Right ventricle myocardium superior (tissue), 1 donor: ENCODE data around the gene PEX12. TPM values are rescaled to one million over a fixed set of nuclear protein-coding genes. Genes with fewer than 3 reads are reported as not detected.
"Not testable (repeated sequence)": the region's sequence is repeated elsewhere in the genome, so short reads cannot be mapped to it uniquely, and the experiment has no call there.

Source experiments
- ATAC-seq: fragments of 200-7000 bp; cut with Tn5 transposase; one replicate; pipeline ENCODE4 v1.9.1; 2020; ENCODE audit warnings: mild to moderate bottlenecking; ENCODE audit not compliant: poor library complexity
- DNase-seq: peaks from one replicate; pipeline ENCODE4 v3.0.0-alpha.2; 2020
- intact Hi-C: fragments of 100-400 bp; cut with DNase I; formaldehyde crosslinking; loops from one replicate; pipeline ENCODE4 v1.11.2; 2022
- long read RNA-seq: library from polyadenylated mRNA; unstranded; transcript quantifications from one replicate; pipeline ENCODE4 v2.0.0, GENCODE V29; 2021
- total RNA-seq: library from RNA; stranded (reverse); fragmentation: NEBNext Ultra II Directional; extraction: Animal tissue kit (Norgen Biotek cat#: 25700); gene quantifications from one replicate; pipeline ENCODE4 v1.2.1, GENCODE V29; 2021
- donor health status: DM: no; HTN: yes; CAD: no; lungs with severe emphysema.

Gene PEX12
- 7.0 TPM for total RNA-seq
- long read RNA-seq, transcript PEX12-201 (3 exons, 2,675 nt), result major isoform, 11 of 11 reads
- long read RNA-seq, partial matches to known transcripts, result 0 of 11 reads
- long read RNA-seq, other reads (novel, unspliced or antisense), result 0 of 11 reads

- intact Hi-C loops, result no loop called here
- DNase-seq (peak; percentile 92), ATAC-seq (peak; percentile 98)
Observed at GRCh38 chr17:35578197-35578928, at the start of gene PEX12. Gene PEX12, minus strand, starts transcription at chr17:35578571. Its CDS starts 550 bp downstream, at chr17:35578021.

GRCh38 chr17:35627417-35627816, 49.0 kb upstream of the PEX12 start:
- intact Hi-C loops, result no loop called here
- no peak for ATAC-seq
- no peak for DNase-seq

GRCh38 chr17:35621768-35622167, 43.4 kb upstream of the PEX12 start:
- DNase-seq (no peak), ATAC-seq (no peak)
- intact Hi-C loops, result no loop called here

- intact Hi-C loops, result no loop called here
Observed at GRCh38 chr17:35618628-35619027, 40.3 kb upstream of the PEX12 start.

GRCh38 chr17:35617505-35617904, 39.1 kb upstream of the PEX12 start:
- intact Hi-C loops, result no loop called here
- ATAC-seq, result peak; percentile 50
- no peak for DNase-seq

More at GRCh38 chr17:35618628-35619027, 40.3 kb upstream of the PEX12 start:
- ATAC-seq (no peak), DNase-seq (no peak)

- intact Hi-C loops, result no loop called here
- DNase-seq (no peak), ATAC-seq (no peak)
Observed at GRCh38 chr17:35616536-35616935, 38.2 kb upstream of the PEX12 start.

GRCh38 chr17:35614810-35615209, 36.4 kb upstream of the PEX12 start:
- DNase-seq (no peak), ATAC-seq (peak; percentile 33)
- intact Hi-C loops, result no loop called here

GRCh38 chr17:35612924-35613521, 34.7 kb upstream of the PEX12 start:
- ATAC-seq, result peak; percentile 50
- peak; percentile 55 for DNase-seq
- intact Hi-C loops, result loop anchor here (2.0 kb wide), 1 partner anchor 134 kb away; no protein-coding TSS in a partner anchor

GRCh38 chr17:35610746-35611145, 32.4 kb upstream of the PEX12 start:
- intact Hi-C loops, DNase-seq, ATAC-seq: not testable (repeated sequence)

GRCh38 chr17:35609831-35610230, 31.5 kb upstream of the PEX12 start:
- DNase-seq, result no peak
- intact Hi-C loops, result no loop called here
- no peak for ATAC-seq

GRCh38 chr17:35607239-35607847, 29.0 kb upstream of the PEX12 start:
- intact Hi-C loops, result no loop called here
- DNase-seq (no peak), ATAC-seq (no peak)

- DNase-seq (no peak), ATAC-seq (no peak)
- intact Hi-C loops, result no loop called here
Observed at GRCh38 chr17:35605678-35606077, 27.3 kb upstream of the PEX12 start.

GRCh38 chr17:35603674-35604073, 25.3 kb upstream of the PEX12 start:
- intact Hi-C loops, result no loop called here
- ATAC-seq, result no peak
- no peak for DNase-seq

- ATAC-seq (no peak), DNase-seq (no peak)
- intact Hi-C loops, result no loop called here
Observed at GRCh38 chr17:35597604-35598003, 19.2 kb upstream of the PEX12 start.

GRCh38 chr17:35596530-35597233, 18.3 kb upstream of the PEX12 start:
- DNase-seq (no peak), ATAC-seq (peak; percentile 26)
- intact Hi-C loops, result no loop called here

- DNase-seq (no peak), ATAC-seq (peak; percentile 53)
- intact Hi-C loops, result no loop called here
Observed at GRCh38 chr17:35596072-35596471, 17.7 kb upstream of the PEX12 start.

GRCh38 chr17:35588196-35588920, 10.0 kb upstream of the PEX12 start:
- intact Hi-C loops, result no loop called here
- no peak for ATAC-seq
- no peak for DNase-seq
